Activated CD4-positive, alpha-beta T cell treated with anti-CD3 and anti-CD28 coated beads, Interleukin-2, amount 10 ng/mL, durations not matched to agents 7 days and 5 days (primary cell): Measurements from ENCODE around the gene MUC13. TPM values are rescaled to one million over a fixed set of nuclear protein-coding genes. Genes with fewer than 3 reads are reported as not detected.

ENCODE experiments used
- CTCF ChIA-PET: fragments of 350-600 bp; sonication (Branson Sonifier 250); formaldehyde crosslinking; loops from one replicate; lab custom pipeline; 2021; ENCODE audit warnings: antibody characterized with exemption; lab: Charles Lee
- POLR2A ChIA-PET: fragments of 350-600 bp; sonication (Branson Sonifier 250); formaldehyde crosslinking; loops from one replicate; lab custom pipeline; 2021; ENCODE audit warnings: antibody characterized with exemption; lab: Charles Lee
- DNase-seq: peaks from one replicate; pipeline ENCODE4 v3.0.0-alpha.2; 2020
- H3K27ac Mint-ChIP-seq: one replicate; pipeline ENCODE4 v1.8.0; 2021; ENCODE audit warnings: mild to moderate bottlenecking, moderate library complexity, mixed read lengths
- H3K27me3 Mint-ChIP-seq: one replicate; pipeline ENCODE4 v1.8.0; 2021; ENCODE audit warnings: mixed read lengths
- H3K36me3 Mint-ChIP-seq: one replicate; pipeline ENCODE4 v1.8.0; 2021; ENCODE audit warnings: low read depth, mixed read lengths
- H3K4me1 Mint-ChIP-seq: one replicate; pipeline ENCODE4 v1.8.0; 2021; ENCODE audit warnings: mixed read lengths
- H3K4me3 Mint-ChIP-seq: one replicate; pipeline ENCODE4 v1.8.0; 2021; ENCODE audit warnings: mild to moderate bottlenecking, moderate library complexity, mixed read lengths
- H3K9me3 Mint-ChIP-seq: one replicate; pipeline ENCODE4 v1.8.0; 2021; ENCODE audit warnings: mixed read lengths
- total RNA-seq, 2 experiments: library from RNA; stranded (reverse); gene quantifications; one replicate each; pipeline ENCODE4 v1.2.3, GENCODE V29; 2021

MUC13 gene
- total RNA-seq, 2 experiments from 2014 or later = not detected

DNA sequence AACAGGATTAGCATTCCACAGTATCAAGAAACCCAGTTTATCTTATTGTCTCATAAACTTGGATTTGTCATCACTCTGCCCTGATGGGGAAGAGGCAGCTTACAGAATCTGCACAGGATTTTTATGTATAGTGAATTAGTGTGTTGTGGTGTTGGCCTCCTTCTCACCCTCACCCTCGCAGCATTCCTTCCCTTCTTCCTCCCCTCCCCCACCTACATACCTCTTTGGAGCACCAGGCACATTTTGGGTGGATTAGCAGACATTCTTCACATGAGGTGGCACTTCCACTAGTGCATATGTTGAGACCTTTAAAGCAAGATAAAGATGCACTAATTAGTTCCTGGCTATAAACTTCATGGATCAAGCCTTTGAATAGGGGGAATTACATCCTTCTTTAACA, 61.3 kb downstream of the MUC13 start:
- Mint-ChIP-seq H3K27me3 (peaks cover 11% of the 10 kb centered on the region), H3K36me3 (no peaks in the 10 kb centered on the region), H3K4me1 (no peaks in the 10 kb centered on the region), H3K4me3 (no peak overlapping the region), H3K27ac (no peak overlapping the region), H3K9me3 (no peaks in the 10 kb centered on the region)
- ChIA-PET POLR2A (no interaction called here), CTCF (interaction anchor here (0.6 kb wide), 1 partner anchor 270 kb away, joined by 4 read pairs; no protein-coding TSS in a partner anchor)
- no peak for DNase-seq

DNA sequence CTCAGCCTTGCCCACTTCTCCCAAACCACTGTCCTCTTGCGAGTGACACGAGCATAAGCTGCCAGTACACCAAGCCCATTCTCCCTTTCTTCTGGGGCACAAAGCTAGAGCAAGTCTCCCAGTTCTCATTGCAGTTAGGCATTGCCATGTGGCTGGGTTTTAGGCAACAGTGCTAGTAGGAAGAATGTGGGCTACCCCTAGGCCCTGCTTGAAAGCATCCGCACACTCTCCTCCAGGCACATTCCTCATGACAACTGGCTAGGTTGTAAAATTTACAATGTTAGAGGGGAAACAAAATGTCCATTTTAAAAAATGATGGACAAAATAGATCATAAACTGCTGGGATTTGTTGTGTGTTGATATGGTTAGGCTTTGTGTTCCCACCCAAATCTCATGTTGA, 67.0 kb downstream of the MUC13 start:
- ChIA-PET POLR2A (no interaction called here), CTCF (no interaction called here)
- Mint-ChIP-seq H3K9me3 (no peaks in the 10 kb centered on the region), H3K27me3 (peaks cover 12% of the 10 kb centered on the region), H3K27ac (no peak overlapping the region), H3K4me3 (no peak overlapping the region), H3K36me3 (no peaks in the 10 kb centered on the region), H3K4me1 (no peaks in the 10 kb centered on the region)
- no peak for DNase-seq

DNA sequence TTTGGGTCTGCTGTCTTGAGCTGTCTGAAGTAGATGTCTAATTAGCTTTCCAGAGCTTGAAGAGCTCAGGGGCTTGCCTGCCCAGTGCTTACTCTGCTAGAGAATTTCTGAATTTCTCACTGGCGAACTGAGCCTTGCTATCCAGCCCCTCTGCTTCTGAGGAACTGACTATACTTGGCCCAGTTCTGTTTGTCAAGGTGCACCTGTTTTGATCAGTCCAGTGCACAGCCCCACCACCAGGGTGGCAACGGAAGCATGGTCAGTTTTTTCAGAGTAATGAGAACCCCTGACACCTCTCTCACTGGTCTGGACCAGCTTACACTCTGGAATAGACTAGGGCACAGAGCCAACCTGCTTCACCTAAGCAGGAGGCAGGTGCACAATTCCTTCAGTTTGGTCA, 72.5 kb downstream of the MUC13 start:
- no peak for DNase-seq
- H3K36me3 Mint-ChIP-seq = no peaks in the 10 kb centered on the region
- no peak overlapping the region for H3K27ac Mint-ChIP-seq
- no peak overlapping the region for H3K4me3 Mint-ChIP-seq
- peaks cover 15% of the 10 kb centered on the region for H3K27me3 Mint-ChIP-seq
- no peaks in the 10 kb centered on the region for H3K4me1 Mint-ChIP-seq
- CTCF ChIA-PET = no interaction called here
- H3K9me3 Mint-ChIP-seq = no peaks in the 10 kb centered on the region
- POLR2A ChIA-PET = no interaction called here

- H3K27ac Mint-ChIP-seq = no peak overlapping the region
- no peaks in the 10 kb centered on the region for H3K36me3 Mint-ChIP-seq
- peaks cover 13% of the 10 kb centered on the region for H3K27me3 Mint-ChIP-seq
- H3K9me3 Mint-ChIP-seq = no peaks in the 10 kb centered on the region
- no peaks in the 10 kb centered on the region for H3K4me1 Mint-ChIP-seq
- ChIA-PET CTCF (no interaction called here), POLR2A (no interaction called here)
- H3K4me3 Mint-ChIP-seq = no peak overlapping the region
- DNase-seq = no peak
Observed at GRCh38 chr3:124861041-124861440, 73.5 kb downstream of the MUC13 start.

DNA sequence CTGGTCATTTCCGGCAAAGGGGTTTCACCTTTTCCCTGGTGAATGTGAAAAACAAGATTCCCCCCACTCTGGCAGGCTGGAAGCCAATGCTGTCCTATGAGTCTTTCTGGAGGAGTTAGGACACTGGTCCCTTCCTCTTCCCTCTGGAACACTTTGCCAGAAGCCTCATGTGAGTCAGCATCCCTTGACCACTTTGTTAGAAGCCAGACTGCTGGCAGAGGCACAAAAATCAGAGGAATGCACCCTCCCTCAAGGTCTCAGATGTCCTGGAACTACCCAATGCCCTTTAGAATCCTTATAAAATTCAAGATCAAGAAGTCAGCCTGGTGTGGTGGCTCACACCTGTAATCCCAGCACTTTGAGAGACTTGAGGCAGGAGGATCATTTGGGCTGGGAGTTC, 74.0 kb downstream of the MUC13 start:
- CTCF ChIA-PET = interaction anchor here (0.7 kb wide), 1 partner anchor 60 kb away, joined by 3 read pairs; no protein-coding TSS in a partner anchor
- no peaks in the 10 kb centered on the region for H3K4me1 Mint-ChIP-seq
- no peak overlapping the region for H3K4me3 Mint-ChIP-seq
- H3K9me3 Mint-ChIP-seq = no peaks in the 10 kb centered on the region
- no peak overlapping the region for H3K27ac Mint-ChIP-seq
- POLR2A ChIA-PET = no interaction called here
- DNase-seq = no peak
- no peaks in the 10 kb centered on the region for H3K36me3 Mint-ChIP-seq
- H3K27me3 Mint-ChIP-seq = peaks cover 14% of the 10 kb centered on the region

DNA sequence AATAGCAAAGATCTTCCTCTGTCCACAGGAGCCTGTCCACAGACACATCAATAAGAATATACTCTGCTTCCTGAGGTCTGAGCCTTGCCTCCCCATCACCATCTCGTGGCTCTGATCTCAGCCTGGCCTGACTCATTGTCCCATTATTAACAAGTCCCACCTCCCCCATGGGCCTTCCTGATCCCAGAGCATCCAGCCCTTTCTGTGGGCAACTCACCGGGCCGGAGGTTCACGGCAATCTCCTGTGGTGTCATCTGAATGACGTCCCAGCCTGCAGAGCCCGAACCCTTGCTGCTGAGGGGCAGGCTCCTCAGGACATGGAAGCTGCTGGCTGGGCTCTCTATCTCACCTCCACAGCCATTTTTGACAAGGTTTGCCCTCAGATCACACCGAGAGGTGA, 75.5 kb downstream of the MUC13 start:
- H3K27me3 Mint-ChIP-seq = peaks cover 15% of the 10 kb centered on the region
- ChIA-PET POLR2A (no interaction called here), CTCF (no interaction called here)
- no peaks in the 10 kb centered on the region for H3K4me1 Mint-ChIP-seq
- H3K36me3 Mint-ChIP-seq = no peaks in the 10 kb centered on the region
- no peak overlapping the region for H3K4me3 Mint-ChIP-seq
- no peak for DNase-seq
- no peaks in the 10 kb centered on the region for H3K9me3 Mint-ChIP-seq
- no peak overlapping the region for H3K27ac Mint-ChIP-seq

- H3K36me3 Mint-ChIP-seq = no peaks in the 10 kb centered on the region
- no peaks in the 10 kb centered on the region for H3K4me1 Mint-ChIP-seq
- POLR2A ChIA-PET = no interaction called here
- CTCF ChIA-PET = interaction anchor here (0.5 to 2.6 kb wide), 2 partner anchors 15 to 51 kb away, joined by 4 to 12 read pairs; no protein-coding TSS in a partner anchor
- no peak overlapping the region for H3K4me3 Mint-ChIP-seq
- no peaks in the 10 kb centered on the region for H3K9me3 Mint-ChIP-seq
- peaks cover 15% of the 10 kb centered on the region for H3K27me3 Mint-ChIP-seq
- DNase-seq = no peak
- no peak overlapping the region for H3K27ac Mint-ChIP-seq
Observed at GRCh38 chr3:124858275-124858674, 76.3 kb downstream of the MUC13 start.

DNA sequence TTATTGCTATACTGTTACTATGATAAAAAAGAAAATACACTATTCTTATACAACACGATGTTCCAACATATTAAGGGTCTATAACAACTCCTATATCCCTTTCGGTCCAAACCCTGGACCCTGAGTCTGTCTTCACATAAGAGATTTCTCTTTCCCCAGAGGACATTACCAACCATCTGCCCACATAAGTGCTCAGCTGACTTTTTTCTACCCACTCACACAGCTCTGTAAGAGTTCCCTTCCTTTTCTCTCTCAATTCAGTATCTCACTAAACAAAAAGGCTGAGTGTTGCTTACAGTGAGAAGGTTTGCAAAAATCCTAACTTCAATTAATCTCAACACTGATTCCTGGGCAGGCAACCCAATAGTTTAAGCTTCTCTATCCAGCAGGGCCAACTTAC, 77.9 kb downstream of the MUC13 start:
- DNase-seq = no peak
- POLR2A ChIA-PET = no interaction called here
- Mint-ChIP-seq H3K4me1 (no peaks in the 10 kb centered on the region), H3K27ac (no peak overlapping the region), H3K36me3 (no peaks in the 10 kb centered on the region), H3K4me3 (no peak overlapping the region), H3K9me3 (no peaks in the 10 kb centered on the region), H3K27me3 (peaks cover 19% of the 10 kb centered on the region)
- CTCF ChIA-PET = interaction anchor here (2.6 kb wide), 1 partner anchor 13 kb away, joined by 12 read pairs; no protein-coding TSS in a partner anchor

Other genes starting within 250 kb of the MUC13 start
- 10 to 100 TPM; 26.9 to 27.8 TPM for gene UMPS, start 204.3 kb downstream of the MUC13 start, total RNA-seq
- gene ITGB5, start 47.4 kb downstream of the MUC13 start, total RNA-seq = under 1 TPM; 0.15 to 0.37 TPM
- 10 to 100 TPM; 26.6 to 30.4 TPM for gene HEG1, start 121.2 kb upstream of the MUC13 start, total RNA-seq